ENCODE results near the gene RAB40C.

The RAB40C gene

DNA sequence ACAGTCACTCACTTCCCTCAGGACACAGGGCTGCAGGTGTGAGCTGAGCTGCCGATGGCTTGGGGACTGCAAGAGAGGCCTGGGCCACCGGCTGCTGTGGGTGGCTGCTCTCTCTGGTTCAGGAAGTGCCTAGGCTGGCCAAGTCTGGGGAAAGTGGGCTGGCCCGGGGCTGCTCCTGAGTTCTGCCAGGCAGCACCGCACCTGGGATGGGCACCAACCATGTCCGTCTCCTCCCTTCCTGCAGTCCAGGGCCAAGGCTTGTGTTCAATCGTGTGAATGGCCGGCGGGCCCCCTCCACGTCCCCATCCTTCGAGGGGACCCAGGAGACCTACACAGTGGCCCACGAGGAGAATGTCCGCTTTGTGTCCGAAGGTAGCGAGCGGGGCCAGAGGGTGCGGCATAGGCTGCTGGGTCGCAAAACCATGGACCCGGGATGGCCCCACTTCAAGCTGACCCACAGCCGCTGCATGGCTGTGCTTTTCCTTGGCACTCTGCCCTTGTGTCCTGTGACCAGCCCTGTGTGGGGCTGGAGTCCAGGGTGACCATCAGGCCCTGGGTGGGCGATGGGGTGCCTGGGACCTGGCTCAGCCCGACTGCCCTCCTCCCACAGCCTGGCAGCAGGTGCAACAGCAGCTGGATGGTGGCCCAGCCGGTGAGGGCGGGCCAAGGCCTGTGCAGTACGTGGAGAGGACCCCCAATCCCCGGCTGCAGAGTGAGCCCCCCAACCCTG is 57.5 kb downstream of the RAB40C start:
- no peak for DNase-seq (ENCODE audit: low read depth)

DNA sequence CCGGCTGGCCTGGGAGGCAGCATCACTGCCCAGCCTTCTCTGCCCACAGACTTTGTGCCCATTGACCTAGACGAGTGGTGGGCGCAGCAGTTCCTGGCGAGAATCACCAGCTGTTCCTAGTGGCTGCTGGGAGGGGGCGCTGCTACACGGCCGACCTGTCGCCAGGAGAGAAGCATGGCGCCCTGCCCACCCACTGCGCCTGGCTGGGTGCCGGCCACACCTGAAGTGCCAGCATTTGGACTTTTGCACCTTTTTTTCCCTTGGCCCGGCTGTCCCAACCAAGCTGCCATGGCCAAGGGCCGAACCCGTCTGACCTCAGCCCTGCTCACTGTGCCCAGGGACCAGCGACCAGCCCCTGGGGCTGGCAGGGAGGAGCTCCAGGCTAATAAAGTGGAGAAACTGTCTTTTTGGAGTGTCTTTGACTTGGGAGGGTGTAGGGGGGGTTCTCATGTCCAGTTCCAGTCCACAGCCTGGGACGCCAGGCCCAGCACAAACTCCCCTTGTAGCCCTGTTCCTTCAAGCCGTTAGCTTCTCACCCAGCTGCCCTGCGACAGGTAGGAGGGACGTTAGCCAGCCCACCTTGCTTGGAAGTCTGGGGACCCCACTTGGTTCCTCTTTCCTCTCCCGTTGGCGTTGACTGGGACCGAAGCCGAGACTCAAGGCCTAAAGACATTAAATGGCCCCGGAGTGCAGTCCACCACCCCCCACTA is 58.4 kb downstream of the RAB40C start:
- DNase-seq (ENCODE audit: low read depth), result no peak

DNA sequence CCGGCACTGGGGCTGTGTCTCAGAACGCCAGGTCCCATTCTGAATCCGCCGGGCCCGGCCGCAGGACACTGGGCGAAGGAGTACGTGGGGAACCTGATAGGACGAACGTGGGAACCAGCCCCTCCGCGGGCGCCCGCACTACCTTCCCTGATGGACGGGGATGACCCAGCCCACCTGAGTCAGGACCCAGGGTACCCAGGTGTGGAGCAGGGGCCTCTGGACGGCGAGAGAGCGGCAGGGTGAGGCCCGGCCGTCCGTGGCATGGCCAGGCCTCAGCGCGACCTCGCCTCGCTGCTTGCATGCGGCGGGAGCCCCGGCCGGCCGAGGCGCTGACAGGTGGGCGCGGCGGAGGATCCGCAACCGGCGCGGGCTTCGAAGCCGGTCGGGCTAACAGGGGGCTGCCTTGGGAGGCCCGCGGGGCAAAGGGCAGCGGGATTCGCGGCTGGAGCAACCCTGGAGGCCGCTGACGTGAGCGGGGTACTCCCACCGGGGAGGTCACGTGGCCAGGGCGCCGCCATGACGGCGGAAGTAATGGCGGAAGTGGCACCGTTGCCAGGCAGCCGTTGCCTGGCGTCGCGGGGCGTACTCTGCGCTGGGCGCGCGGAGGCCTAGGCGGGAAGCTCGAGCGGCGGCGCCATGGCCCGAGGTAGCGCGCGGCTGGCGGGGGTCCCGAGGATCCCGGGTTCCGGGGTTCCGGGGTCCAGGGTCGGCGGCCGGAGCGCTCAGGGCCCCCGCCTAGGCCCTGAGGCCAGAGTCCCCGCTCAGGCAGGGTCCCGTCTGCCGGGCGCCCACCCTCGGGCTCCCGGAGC is 59.1 kb downstream of the RAB40C start, which contains the start of gene WDR90:
Gene WDR90 (plus strand): TSS at position 585 of the 809 bp plus-strand sequence. CDS start 52 bp downstream, at position 637.
- DNase-seq (ENCODE audit: low read depth), result peak; percentile 87

DNA sequence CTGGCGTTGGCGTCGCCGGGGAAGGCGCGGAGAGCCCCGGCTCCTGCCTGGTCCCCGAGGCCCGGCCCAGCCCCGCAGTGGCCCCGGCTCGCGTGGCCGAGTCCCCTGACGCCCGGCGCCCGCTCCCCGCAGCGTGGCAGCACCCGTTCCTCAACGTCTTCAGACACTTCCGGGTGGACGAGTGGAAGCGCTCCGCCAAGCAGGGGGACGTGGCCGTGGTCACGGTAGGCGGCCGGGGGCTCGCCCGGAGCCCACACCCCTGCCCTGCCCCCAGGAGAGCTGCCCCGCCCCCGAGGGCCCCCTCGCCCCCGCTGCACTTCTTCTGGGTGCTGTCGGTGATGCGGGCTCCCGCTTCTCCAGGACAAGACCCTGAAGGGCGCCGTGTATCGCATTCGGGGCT is 59.8 kb downstream of the RAB40C start:
- no peak for DNase-seq (ENCODE audit: low read depth)

DNA sequence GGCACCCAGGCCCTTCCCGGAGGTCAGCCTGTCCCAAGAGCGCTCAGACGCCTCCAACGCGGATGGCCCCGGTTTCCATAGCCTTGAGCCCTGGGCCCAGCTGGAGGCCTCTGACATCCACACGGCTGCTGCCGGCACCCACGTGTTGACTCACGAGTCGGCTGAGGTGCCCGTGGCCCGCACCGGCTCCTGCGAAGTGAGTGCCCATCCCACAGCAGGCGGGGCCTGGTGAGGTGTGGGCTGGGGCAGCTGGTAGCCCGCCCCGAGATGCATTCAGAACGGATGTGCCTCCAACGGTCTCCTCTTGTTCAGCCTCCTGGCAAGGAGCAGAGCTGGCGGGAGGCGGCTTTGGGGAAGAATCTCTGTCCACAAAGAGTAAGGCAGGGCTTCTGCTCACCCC is 62.0 kb downstream of the RAB40C start:
- DNase-seq (ENCODE audit: low read depth), result no peak

DNA sequence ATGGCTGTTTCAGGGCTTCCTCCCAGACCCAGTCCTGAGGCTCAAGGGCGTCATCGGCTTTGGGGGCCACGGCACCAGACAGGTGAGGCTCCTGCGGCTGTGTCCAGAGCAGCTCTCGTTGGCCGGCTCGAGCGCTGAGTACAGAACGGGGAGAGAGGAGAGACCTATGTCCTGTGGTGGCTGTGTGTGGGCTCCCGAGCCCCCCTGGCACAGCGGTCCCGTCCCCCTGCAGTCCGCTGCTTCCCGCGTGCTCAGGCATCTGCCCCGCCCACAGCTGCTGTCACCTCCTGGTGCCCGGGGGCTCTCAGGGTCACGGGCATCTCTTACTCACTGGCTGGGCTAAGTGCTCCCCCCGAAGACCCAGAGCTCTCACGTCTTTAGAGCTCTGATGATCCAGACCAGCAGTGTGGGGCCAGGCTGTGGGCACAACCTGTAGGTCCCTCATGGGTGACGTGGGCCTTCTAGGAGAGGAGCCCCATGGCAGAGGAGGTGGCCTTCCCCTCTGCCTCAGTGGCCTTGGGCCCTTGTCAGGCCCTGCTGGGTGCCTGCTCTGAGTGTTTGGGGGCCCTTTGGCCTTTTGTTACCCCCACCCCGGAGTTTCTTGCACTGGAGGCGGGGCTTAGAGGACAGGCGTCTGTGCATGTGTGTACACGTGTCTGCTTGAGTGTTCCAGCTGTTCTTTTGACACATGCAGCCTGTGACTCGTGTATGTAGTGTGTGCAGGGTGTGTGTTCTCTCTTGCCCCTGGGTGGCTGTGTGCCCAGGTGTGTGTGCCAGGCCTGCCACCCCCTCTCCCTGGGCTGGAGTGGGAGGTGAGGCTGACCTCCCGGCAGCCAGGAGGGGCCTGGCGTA is 62.8 kb downstream of the RAB40C start:
- no peak for DNase-seq (ENCODE audit: low read depth)

DNA sequence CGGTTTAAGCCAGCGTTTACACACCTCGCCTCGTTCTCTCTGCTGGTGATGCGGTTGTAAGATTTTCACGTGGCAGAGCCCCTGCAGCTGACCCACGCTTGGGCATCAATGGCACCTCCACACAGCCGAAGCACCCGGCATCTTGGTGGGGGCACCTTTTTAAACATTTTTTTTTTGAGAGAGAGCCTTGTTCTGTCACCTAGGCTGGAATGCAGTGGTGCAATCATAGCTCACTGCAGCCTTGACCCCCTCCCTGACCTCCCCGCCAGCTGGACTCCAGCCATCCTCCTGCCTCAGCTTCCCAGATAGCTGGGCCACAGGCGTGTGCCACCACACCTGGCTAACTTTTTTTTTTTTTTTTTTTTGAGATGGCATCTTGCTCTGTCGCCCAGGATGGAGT is 64.2 kb downstream of the RAB40C start:
- no peak for DNase-seq (ENCODE audit: low read depth)

DNA sequence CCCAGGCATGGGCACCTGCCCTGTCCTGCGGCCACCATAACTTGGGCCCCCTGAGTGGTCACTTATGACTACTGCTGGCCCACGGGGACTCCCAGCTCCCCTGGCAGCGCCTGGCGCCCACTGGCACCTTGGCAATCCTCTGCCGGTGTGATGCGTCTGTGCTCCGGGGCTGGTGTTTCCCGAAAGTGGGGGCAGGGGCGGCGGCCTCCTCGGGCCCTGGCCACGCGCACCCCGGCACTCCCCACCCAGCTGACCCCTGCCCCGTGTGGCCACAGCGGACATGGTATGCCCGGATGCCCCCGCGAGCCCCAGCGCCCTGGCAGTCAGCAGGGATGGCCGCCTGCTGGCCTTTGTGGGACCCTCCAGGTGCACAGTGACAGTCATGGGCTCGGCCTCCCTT is 67.6 kb downstream of the RAB40C start:
- no peak for DNase-seq (ENCODE audit: low read depth)

DNA sequence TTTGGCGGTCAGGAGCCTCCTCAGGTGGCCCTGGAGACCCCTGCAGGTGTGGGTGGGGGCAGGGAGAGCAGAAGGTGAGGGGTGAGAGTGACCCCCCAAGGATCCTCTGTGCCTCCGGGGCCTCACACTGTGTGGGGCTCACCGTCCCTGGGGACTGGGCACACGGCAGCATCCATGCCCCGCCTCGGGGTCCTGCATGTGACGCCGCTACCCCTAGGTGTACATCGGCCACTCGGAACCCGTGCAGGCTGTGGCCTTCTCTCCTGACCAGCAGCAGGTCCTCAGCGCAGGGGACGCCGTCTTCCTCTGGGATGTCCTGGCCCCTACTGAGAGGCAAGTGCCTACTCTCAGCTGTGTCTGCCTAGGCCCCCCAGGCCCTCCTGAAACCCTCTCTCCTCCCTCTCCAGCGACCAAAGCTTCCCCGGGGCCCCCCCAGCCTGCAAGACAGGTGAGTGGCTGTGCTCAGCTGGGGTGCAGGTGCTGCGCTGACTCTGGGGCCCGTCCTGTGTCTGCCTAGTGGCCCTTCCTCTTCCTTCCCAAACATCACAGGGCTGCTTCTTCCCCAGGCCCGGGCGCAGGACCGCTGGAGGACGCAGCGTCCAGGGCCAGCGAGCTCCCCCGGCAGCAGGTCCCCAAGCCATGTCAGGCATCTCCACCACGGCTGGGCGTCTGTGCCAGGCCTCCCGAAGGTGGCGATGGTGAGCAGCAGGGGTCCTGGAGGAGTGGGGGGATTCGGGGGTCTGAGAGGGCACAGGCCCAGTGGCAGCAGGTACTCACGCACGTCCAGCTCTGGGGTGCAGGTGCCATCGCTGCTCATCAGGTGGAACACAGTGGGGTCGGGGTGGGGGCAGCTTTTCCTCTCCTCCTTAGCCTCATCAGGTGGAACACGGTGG is 69.1 kb downstream of the RAB40C start:
- no peak for DNase-seq (ENCODE audit: low read depth)

DNA sequence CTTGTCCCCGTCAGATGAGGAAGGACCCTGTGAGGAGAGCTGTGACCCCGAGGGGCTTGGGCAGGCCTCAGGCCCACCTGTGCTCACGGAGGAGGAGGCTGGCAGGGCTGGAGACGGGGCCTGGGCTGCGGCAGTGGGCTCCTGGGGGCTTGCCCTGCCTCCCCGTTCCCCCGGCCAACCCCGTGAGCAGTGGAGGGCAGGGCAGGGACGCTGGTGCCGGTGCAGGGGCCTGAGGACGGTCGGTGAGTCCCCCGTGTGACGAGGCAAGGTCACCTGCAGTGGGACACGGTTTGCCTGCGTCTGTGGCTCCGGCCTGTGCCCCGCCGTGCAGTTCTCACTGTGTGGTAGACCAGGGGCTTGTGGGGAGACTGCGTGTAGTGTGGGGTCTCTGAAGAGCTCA is 69.8 kb downstream of the RAB40C start:
- no peak for DNase-seq (ENCODE audit: low read depth)

DNA sequence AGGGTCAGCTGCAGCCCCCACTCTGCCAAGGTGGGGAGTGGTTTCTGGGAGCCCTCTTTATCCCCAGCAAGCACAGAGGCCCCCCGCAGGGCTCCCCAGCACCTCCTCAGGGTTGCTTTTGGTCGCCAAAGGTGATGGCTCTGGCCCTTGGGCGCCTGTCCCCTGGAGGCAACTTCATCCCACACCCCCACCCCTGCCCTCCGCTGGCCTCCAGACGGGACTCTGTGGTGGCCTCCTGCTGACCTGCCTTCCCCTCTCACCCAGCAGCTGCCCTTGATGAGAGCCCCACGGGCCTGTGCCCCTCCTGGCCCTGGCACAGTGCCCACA is 70.2 kb downstream of the RAB40C start:
- DNase-seq (ENCODE audit: low read depth), result no peak

DNA sequence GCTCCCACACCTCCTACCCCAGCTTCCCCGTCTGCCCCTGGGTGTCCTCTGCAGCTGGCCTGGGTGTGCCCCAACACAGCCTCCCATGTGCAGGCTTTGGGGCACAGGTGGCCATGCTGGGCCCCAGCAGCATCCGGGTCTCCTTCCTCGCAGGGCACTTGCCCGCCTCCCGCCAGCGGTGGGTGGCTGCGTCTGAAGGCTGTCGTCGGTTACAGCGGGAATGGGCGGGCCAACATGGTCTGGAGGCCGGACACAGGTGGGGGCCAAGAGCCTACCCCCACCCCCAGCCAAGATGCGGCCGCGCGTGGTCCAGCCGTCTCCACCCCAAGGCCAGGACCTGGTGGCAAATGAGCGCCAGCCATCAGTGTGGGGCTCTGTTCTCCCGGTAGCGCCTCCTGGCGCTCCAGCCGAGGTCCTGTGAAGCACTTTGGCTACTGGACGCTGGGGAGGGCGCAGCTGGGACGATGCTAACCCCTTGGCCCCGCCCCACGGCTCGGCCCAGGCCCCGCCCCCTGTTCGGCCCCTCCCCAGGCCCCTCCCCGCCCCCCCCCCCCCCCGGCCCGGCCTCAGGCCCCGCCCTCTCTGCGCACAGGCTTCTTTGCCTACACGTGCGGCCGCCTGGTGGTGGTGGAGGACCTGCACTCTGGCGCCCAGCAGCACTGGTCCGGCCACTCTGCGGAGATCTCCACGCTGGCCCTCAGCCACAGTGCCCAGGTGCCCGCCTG is 70.8 kb downstream of the RAB40C start:
- DNase-seq (ENCODE audit: low read depth), result peak; percentile 47

DNA sequence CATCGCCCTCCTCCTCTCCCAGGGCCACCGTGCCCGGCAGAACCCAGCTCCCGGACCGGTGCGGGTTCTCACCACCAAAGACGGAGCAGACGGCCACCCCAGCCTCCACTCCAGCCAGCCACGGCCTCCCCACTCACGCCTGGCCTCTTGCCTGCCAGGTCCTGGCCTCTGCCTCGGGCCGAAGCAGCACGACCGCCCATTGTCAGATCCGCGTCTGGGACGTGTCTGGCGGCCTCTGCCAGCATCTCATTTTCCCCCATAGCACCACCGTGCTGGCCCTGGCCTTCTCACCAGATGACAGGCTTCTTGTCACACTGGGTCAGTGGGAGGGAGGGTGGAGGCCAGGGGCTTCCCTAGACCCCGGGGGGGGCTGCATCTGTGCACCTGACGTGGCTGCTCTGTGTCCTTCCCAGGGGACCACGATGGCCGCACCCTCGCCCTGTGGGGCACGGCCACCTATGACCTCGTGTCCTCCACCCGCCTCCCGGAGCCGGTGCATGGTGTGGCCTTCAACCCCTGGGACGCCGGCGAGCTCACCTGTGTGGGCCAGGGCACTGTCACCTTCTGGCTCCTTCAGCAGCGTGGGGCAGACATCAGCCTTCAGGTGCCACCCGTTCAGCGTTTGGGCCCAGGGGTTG is 71.4 kb downstream of the RAB40C start:
- no peak for DNase-seq (ENCODE audit: low read depth)

DNA sequence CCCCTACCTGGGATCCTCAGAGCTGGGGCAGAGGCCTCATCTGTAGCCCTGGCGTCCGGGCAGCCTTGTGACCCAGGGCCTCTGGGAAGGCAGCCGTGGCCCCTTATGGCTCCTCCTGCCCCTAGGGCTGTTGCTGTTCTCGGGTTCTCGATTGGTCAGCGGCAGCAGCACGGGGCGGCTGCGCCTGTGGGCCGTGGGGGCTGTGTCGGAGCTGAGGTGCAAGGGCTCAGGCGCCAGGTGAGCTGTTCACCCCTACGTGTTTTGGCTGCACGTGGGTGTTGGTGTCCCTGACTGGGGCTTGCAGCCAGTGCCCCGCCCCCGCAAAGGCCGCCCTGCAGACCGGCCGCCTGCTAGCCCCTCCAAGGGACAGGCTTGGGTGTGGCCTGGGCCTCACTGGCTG is 72.2 kb downstream of the RAB40C start:
- DNase-seq (ENCODE audit: low read depth), result no peak

DNA sequence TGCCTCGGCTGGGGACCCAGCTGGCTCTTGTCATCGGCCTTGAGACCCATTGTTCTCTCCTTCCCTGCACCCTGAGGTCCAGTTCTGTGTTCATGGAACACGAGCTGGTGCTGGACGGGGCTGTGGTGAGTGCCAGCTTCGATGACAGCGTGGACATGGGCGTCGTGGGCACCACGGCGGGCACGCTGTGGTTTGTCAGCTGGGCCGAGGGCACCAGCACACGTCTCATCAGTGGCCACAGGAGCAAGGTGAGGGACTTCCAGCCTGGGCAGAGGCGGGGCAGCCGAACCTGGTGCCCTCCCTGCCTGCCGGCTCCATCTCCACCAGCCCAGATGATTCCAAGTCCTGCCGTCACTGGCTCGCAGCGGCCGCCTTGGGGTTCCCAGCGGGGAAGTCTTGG is 72.7 kb downstream of the RAB40C start:
- DNase-seq (ENCODE audit: low read depth), result no peak

DNA sequence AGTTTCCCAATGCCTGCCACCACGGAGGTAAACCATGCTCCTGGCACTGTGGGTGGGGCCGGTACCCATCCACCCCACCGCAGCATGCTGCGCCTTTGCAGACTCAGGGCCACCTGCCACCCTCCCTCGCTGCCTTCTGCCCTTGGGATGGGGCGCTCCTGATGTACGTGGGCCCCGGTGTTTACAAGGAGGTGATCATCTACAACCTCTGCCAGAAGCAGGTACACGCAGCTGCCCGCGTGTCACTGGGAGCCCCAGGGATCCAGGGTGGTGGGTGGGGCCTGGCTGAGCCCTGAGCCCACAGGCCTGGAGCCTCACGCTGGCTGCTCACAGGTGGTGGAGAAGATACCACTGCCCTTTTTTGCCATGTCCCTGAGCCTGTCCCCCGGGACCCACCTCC is 76.7 kb downstream of the RAB40C start:
- no peak for DNase-seq (ENCODE audit: low read depth)

DNA sequence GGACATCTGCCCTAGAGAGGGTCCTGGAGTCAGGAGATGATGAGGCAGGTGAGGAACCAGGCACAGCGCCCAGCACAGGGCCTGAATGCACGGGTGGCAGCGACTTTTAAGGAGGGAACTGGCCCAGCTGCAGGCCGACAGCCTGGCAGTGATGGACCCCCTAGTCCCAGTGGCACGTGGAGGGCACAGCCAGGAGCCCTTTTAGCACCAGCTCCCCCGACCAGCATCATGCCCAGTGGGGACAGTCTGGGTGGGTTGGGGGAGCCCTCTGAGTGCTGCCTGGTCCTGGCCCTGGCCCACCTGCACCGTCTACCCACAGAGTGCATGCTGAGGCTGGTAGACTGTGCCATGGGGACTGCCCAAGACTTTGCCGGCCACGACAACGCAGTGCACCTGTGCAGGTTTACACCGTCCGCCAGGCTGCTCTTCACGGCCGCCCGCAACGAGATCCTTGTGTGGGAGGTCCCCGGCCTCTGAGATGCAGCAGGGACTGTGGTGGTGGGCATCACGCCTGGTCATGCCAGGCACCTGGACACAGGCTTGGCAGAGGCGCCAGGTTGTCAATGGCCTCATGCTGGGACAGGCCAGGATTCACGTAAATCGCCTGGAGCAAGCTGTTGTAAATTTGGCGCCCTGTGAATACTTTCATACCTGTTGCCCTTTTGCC is 77.4 kb downstream of the RAB40C start:
- DNase-seq (ENCODE audit: low read depth), result no peak

DNA sequence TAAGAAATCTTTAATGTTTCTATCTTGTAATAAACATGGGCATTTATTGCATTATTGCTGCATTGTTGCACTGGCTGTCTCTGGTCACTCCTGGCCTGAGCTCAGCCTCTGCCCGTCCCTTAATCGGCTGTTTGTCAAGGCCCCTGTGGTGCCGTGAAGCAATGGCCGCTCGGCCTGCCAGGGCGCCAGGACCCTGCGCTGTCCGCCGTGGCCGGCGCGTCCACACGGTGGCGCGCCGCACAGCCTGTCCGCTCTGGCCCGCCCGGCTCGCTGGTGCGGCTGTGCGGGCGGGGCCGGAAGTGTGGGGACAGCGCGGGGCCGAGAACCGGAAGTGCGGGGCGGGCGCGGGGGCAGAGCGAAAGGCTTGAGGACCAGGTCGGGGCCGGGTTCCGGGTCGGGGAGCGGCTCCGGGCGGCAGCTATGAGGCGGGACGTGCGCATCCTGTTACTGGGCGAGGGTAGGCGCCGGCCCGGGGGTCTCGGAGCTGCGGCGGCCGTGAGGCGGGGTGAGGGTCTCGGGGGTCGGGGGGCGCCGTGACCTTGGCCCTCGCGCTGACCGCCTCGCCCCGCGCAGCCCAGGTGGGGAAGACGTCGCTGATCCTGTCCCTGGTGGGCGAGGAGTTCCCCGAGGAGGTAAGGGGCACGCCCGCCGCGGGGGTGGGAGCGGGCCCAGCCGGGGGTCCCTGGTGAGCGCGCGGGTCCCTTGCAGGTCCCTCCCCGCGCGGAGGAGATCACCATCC is 78.1 kb downstream of the RAB40C start, which contains the start of gene RHOT2:
Gene RHOT2 (plus strand): TSS at position 353 of the 739 bp plus-strand sequence. CDS start 68 bp downstream, at position 421.
- DNase-seq (ENCODE audit: low read depth), result peak; percentile 93
